A673 (cell line): Measurements from ENCODE around the gene TSPAN5.

Source experiments
- EZH2 ChIP-seq: fragments of 200-600 bp; sonication (generic); IDR thresholded peaks from 2 replicates; pipeline ENCODE4 v1.6.1; 2017; ENCODE audit warnings: borderline replicate concordance, low read depth, mild to moderate bottlenecking, mixed read lengths, antibody characterized with exemption, low read length; ENCODE audit not compliant: poor library complexity, severe bottlenecking
- TF ChIP-seq, protein P1 (sequence below): fragments of 300-800, 200-600 bp; sonication (generic); conservative IDR thresholded peaks from 2 replicates; pipeline ENCODE4 v1.5.1; 2017; ENCODE audit warnings: low read depth, mild to moderate bottlenecking, antibody characterized with exemption, low read length, moderate library complexity, mixed read lengths

DNA sequence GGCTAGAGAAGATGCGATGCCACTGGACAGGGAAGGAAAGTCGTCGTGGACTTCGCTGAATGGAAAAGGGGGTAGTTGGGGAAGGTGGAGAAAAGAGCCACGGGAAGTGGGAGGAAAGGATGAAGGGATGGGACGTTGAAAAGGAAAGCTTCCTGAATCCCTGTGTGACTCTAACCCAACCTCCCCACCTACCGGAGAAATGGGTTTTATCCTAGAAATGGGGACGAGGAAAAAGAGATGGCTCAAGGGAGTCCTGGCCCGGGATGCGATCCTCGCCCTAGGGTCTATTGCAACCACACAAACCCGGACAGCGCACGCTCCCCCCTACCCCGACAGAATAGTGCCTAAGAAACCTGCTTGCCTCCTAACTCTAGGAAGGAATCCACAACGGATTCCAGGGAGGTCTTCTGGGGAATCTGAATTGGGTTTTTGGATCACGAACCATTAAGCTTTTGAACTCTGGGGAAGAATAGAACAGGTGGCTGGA, 738 bp upstream of the TSPAN5 start:
- TF ChIP-seq, protein P1, sequence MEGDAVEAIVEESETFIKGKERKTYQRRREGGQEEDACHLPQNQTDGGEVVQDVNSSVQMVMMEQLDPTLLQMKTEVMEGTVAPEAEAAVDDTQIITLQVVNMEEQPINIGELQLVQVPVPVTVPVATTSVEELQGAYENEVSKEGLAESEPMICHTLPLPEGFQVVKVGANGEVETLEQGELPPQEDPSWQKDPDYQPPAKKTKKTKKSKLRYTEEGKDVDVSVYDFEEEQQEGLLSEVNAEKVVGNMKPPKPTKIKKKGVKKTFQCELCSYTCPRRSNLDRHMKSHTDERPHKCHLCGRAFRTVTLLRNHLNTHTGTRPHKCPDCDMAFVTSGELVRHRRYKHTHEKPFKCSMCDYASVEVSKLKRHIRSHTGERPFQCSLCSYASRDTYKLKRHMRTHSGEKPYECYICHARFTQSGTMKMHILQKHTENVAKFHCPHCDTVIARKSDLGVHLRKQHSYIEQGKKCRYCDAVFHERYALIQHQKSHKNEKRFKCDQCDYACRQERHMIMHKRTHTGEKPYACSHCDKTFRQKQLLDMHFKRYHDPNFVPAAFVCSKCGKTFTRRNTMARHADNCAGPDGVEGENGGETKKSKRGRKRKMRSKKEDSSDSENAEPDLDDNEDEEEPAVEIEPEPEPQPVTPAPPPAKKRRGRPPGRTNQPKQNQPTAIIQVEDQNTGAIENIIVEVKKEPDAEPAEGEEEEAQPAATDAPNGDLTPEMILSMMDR: no peak
- TF ChIP-seq EZH2: no peak
